Stimulated activated CD8-positive, alpha-beta memory T cell treated with anti-CD3 and anti-CD28 coated beads, Interleukin-12 subunit alpha, Interleukin-12 subunit beta, amount 100 ng/mL, for 24 hours (primary cell): ENCODE measurements around the gene SLC39A11.

ENCODE experiments used
- DNase-seq: peaks from one replicate; pipeline ENCODE4 v3.0.0-alpha.2; 2020; ENCODE audit errors: extremely low read depth

SLC39A11 gene

DNA sequence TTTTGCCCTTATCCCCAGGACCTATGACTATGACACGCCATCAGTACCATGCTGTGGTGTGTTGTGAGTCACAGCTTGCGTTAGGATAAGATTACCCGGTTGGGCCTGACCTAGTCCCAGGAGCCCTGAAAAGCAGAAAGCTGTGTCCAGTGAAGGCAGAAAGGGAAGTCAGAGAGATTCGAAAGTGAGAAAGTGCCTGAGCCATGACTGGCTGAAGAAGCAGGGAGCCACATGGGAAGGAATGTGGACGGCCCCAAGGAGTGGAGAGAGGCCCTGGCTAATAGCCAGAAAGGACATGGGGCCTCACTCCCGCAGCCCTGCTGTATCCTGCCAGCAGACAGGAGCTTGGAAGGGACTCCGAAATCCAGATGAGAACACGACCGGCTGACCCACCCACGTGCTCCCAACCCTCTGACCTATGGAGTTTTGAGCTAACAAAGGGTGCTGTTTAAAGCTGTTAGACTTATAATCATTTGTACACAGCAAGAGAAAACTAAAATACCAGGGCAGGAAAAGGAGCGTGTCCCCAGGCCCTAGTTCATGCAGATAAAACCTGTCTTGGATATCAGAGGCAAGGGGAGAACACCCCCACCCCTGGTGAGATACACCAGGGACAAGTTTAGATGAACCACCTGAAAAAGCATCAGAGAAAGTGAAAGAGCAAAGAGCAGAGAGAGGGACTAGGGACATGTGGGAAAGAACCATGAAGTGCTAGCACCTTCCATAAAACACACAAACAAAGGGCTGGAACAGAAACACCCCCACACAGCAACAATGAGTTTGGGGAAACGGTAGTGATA lies 115.3 kb downstream of the SLC39A11 start:
- no peak for DNase-seq

DNA sequence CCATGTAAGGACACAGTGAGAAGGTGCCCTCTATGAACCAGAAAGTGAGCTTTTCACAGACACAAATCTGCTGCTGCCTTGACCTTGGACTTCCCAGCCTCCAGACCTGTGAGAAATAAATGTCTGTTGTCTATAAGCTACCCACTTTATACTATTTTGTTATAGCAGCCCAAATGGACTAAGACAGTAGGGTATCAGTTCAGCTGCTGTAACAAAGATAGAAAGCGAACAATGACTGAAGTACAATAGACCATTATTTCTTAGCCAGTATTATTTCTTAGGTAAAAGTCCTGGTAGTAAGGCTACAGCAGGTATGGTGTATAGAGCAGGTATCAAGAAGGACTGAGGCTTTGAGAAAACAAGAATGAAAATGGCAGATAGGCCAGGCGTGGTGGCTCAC lies 117.0 kb downstream of the SLC39A11 start:
- no peak for DNase-seq

DNA sequence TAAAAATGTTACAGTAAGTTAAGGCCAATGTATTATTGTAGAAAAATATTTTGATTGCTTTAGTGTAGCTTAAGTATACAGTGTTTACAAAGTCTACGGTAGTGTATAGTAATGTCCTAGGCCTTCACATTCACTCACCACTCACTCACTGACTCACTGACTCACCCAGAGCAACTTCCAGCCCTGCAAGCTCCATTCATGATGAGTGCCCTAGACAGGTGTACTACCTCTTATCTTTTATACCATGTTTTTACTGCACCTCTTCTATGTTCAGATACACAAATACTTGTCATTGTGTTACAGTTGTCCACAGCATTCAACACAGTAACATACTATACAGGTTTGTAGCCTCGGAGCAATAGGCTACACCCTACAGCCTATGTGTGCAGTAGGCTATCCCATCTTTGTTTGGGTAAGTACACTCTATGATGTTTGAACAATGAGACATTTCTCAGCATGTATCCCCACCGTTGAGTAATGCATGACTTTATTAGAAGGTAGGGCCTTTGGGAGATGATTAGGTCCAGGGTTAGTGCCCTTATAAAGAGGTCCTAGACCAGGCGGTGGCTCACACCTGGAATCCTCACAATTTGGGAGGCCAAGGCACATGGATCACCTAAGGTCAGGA lies 117.8 kb downstream of the SLC39A11 start:
- DNase-seq: no peak

- DNase-seq: no peak
Observed at GRCh38 chr17:72972263-72972951, 120.1 kb downstream of the SLC39A11 start.

- no peak for DNase-seq
Observed at GRCh38 chr17:72971226-72971880, 121.1 kb downstream of the SLC39A11 start.

DNA sequence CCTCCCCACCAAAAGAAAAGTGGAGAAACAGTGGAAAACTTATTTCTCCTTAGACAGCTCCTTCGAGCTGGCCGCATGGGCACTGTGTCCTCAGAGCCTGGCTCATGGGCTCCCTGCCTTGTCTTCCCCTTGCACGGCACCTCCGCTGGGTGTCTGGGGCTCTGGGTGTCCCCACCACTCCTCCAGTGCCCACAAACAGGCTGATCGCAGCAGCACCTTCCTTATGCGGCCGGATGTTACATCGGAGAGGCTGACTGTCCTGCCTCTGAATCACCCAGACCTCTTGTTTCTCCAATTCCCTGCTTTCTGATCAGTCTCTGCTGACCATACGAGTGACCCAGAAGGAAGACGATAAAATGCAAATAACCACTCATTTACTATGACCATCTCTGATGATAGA lies 121.7 kb downstream of the SLC39A11 start:
- DNase-seq: no peak

- DNase-seq: no peak
Observed at GRCh38 chr17:72970246-72970645, 122.2 kb downstream of the SLC39A11 start.

DNA sequence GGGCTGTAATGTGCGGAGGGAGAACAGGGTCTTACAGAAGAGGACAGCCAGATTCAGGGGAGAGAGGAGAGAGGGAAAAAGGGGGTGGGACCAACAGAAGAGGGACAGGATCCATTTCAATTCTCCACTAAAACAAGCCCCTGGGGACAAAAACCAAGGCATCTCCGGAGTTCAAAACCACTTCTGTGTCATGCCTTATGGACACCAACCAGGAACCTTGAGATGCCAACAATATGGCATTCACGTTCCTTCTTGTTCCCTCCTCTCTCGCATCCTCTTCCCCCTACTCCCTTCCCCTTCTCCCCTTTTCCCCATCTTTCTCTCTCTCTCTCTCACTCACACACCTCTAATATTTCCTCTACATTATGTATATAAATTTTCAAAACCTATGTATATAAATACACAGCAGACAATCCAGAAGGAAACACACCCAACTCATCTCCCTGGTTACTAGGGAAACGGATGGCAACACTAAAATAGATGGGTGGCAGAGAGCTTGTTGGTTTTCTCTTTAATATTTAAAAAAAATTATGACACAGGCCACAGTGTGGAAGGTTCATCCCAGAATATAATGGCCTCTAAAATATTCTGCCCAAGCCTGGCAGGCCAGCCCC lies 123.1 kb downstream of the SLC39A11 start:
- no peak for DNase-seq

DNA sequence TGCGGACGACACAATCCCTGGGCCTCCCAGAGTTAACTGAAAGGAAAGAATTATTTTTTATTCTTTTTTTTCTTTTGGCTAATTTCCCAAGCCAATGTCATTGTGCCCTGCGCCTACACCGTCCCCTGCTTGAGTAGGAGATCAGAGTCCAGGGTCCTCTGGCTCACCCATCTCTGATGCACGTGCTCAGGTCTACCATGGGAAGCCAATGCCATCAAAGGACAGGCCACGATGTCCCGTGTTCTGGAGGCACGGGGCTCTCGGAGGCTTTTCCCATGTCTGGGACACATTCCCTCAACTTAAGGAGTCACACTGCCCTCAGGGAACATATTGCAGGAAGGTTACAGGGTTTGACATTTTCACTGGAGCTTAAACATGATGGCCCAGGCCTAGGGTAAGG lies 123.7 kb downstream of the SLC39A11 start:
- DNase-seq: no peak

- DNase-seq: no peak
Observed at GRCh38 chr17:72967977-72968585, 124.4 kb downstream of the SLC39A11 start.

- DNase-seq: no peak
Observed at GRCh38 chr17:72967277-72967970, 125.1 kb downstream of the SLC39A11 start.

GRCh38 chr17:72962106-72962505 lies 130.4 kb downstream of the SLC39A11 start:
- DNase-seq: no peak

- DNase-seq: no peak
Observed at GRCh38 chr17:72955391-72956140, 136.9 kb downstream of the SLC39A11 start.

DNA sequence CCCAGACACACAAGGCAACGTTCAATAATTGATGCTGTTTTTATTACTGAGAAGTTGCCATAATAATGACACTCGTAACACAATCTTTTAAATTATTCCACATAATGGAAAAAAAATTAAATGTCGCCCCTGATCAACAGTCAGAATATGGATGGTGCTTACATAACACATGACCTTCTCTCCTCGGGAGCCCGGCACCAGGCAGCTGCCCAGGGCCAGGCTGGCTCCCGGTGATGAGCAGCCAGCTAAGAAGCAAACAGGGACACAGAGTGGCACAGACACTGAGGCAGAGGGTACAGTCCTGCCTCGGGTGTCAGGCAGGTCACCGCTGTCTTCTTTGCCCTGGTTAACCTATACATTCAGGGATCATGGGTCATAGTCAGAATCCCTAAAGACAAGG lies 137.9 kb downstream of the SLC39A11 start:
- no peak for DNase-seq

GRCh38 chr17:72953621-72954020 lies 138.9 kb downstream of the SLC39A11 start:
- no peak for DNase-seq

GRCh38 chr17:72952641-72953315 lies 139.7 kb downstream of the SLC39A11 start:
- DNase-seq: no peak

DNA sequence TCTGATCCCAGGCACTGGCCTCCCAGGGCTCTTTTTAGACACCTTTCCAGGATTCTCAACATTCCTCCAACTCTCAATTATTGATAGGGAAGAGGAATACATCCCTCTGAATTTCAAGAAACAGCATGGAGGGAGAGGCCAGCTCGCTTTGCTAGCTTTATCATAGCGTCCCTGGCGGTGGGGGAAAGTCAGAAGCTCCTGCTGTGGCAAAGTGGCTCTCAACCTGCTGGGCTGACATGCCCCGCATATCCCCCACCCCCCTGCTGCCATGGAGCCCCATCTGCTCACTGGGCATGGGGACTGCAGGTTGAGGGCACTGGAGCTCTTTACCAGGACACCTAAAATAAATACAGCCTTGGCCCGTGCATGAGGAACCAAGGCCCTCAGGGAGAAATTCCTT lies 140.3 kb downstream of the SLC39A11 start:
- no peak for DNase-seq

GRCh38 chr17:72950242-72950931 lies 142.1 kb downstream of the SLC39A11 start:
- no peak for DNase-seq

DNA sequence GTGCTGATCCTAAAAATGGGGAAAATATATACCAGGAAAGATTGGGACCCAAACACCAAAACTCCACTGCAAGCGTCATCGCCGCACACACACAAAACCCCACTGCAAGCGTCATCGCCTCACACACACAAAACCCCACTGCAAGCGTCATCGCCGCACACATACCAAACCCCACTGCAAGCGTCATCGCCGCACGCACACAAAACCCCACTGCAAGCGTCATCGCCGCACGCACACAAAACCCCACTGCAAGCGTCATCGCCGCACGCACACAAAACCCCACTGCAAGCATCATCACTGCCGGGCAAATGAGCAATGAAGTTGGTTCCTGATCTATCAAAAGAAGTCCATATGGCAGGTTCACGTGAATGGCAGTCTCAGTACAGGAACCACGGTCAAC lies 144.4 kb downstream of the SLC39A11 start:
- DNase-seq: no peak
